Prostate gland (tissue), 2 donors: ENCODE data around the gene TFEB. TPM values are rescaled to one million over a fixed set of nuclear protein-coding genes. Genes with fewer than 3 reads are reported as not detected.

Experiments
- DNase-seq: peaks from one replicate; pipeline ENCODE4 v3.0.0-alpha.2; 2019; ENCODE audit warnings: low spot score
- H3K27ac ChIP-seq, 2 donors: fragments of 200-600 bp; sonication (generic); 2 replicates each; pipeline ENCODE4 v1.5.1; 2017 to 2019
- H3K27me3 ChIP-seq: fragments of 200-600 bp; sonication (generic); replicated peaks from 2 replicates; pipeline ENCODE4 v1.5.1; 2019; ENCODE audit not compliant: insufficient read depth
- H3K36me3 ChIP-seq, 2 donors: fragments of 200-600 bp; sonication (generic); 1 replicate in 1 of 2; 2 replicates in 1 of 2; pipeline versions ENCODE4 v1.5.1 to v1.8.1; 2017 to 2019
- H3K4me1 ChIP-seq: fragments of 200-600 bp; sonication (generic); replicated peaks from 2 replicates; pipeline ENCODE4 v1.5.1; 2019
- H3K4me3 ChIP-seq, 2 donors: fragments of 200-600 bp; sonication (generic); 2 replicates each; pipeline ENCODE4 v1.5.1; 2017 to 2019
- H3K9me3 ChIP-seq: fragments of 200-600 bp; sonication (generic); 2 replicates; pipeline ENCODE4 v1.5.1; 2017
- POLR2A ChIP-seq: fragments of 450-650 bp; IDR thresholded peaks from one replicate; pipeline ENCODE4 v1.6.1; 2016; ENCODE audit warnings: antibody characterized with exemption, mild to moderate bottlenecking
- POLR2AphosphoS5 ChIP-seq: sonication (generic); formaldehyde crosslinking; IDR thresholded peaks from one replicate; pipeline ENCODE4 v1.6.1; 2017; ENCODE audit warnings: antibody characterized with exemption
- whole genome bisulfite sequencing: methylation state at CpG from one replicate; pipeline ENCODE4 v1.1.5; 2018; 5-methylcytosine and 5-hydroxymethylcytosine counted together
- intact Hi-C: fragments of 100-400 bp; cut with DNase I; formaldehyde crosslinking; loops from one replicate; pipeline ENCODE4 v1.14.2; 2022
- total RNA-seq, 2 donors: library from RNA; depleted of rRNA; stranded (reverse); fragments of >200 nt; gene quantifications; one replicate each; pipeline ENCODE4 v1.1.0, GENCODE V29; 2016
- TF ChIP-seq, protein P1 (sequence below), 4 experiments: fragments of 200-600 bp in 2 of 4; fragments of 450-650 bp in 2 of 4; sonication (generic) in 2 of 4; IDR thresholded peaks; 1 replicate in 3 of 4; 2 replicates in 1 of 4; pipeline ENCODE4 v1.5.1; 2016 to 2019; ENCODE audit warnings: antibody characterized with exemption in 4 of 4, mild to moderate bottlenecking in 2 of 4, moderate library complexity in 2 of 4

TFEB gene
- total RNA-seq, 2 donors from 2014 or later = 28.4 to 31.2 TPM

DNA sequence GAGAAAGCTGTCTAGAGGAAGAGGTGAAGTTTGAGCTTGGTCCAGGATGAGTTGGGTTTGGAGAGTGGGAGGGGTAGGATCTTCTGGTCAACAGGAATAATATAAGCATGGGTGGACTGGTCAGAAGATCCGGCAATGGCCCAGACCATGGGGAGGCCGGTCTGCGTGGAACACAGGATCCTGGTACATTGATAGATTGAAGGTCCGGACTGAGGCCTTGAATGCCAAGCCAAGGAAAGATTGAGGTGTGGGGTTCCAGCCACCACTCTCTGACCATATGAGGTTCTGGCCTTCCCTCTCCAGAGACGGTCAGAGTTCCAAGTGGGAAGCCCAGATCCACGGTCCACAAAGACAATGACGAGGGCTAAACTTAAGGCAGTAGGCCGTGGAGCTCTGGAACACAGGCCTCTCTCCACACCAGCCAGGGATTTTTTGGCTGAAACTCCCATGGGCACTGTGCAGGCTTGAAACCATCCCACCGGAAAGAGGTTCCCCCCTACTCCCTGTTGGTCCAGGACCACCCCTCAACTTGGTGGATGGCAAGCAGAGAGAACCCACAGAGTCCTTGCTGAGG lies 94.0 kb downstream of the TFEB start:
- DNase-seq = no peak
- H3K27ac ChIP-seq = no peak overlapping the region
- WGBS = 83% methylated on average over 9 of the region's 9 CpGs
- no peaks in the 10 kb centered on the region for H3K36me3 ChIP-seq
- peaks cover 4% of the 10 kb centered on the region for H3K4me1 ChIP-seq
- H3K27me3 ChIP-seq = no peaks in the 10 kb centered on the region
- H3K9me3 ChIP-seq = no peaks in the 10 kb centered on the region
- no peak overlapping the region for H3K4me3 ChIP-seq
- no peak for TF ChIP-seq POLR2A
- intact Hi-C loops = no loop called here

DNA sequence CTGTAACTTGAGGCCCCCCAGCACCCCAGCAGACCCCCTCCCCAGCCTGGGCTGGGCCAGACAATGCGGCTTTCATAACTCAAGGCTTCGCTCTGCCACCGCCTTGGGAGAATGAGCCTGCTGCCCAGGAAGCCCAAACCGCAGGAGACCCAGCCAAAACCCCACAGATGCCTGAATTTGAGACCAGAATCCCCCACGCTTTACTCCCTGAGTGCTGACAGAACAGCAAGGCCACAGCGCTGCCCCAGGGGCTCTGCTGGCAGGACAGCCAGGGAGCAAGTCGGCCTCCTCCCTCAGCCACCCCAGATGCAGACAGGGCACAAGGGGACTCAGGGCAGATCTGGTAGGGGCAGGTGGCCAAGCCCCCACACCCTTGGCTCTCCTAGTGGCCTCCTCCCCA lies 95.0 kb downstream of the TFEB start:
- H3K27ac ChIP-seq = no peak overlapping the region
- TF ChIP-seq POLR2A (no peak), POLR2AphosphoS5 (no peak)
- TF ChIP-seq, protein P1, sequence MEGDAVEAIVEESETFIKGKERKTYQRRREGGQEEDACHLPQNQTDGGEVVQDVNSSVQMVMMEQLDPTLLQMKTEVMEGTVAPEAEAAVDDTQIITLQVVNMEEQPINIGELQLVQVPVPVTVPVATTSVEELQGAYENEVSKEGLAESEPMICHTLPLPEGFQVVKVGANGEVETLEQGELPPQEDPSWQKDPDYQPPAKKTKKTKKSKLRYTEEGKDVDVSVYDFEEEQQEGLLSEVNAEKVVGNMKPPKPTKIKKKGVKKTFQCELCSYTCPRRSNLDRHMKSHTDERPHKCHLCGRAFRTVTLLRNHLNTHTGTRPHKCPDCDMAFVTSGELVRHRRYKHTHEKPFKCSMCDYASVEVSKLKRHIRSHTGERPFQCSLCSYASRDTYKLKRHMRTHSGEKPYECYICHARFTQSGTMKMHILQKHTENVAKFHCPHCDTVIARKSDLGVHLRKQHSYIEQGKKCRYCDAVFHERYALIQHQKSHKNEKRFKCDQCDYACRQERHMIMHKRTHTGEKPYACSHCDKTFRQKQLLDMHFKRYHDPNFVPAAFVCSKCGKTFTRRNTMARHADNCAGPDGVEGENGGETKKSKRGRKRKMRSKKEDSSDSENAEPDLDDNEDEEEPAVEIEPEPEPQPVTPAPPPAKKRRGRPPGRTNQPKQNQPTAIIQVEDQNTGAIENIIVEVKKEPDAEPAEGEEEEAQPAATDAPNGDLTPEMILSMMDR (IDR thresholded peaks at IDR 0.05) = no peak
- no peaks in the 10 kb centered on the region for H3K36me3 ChIP-seq
- WGBS = 81% methylated on average over 7 of the region's 7 CpGs
- H3K4me1 ChIP-seq = peaks cover 4% of the 10 kb centered on the region
- intact Hi-C loops = no loop called here
- no peak overlapping the region for H3K4me3 ChIP-seq
- no peaks in the 10 kb centered on the region for H3K27me3 ChIP-seq
- DNase-seq = no peak
- no peaks in the 10 kb centered on the region for H3K9me3 ChIP-seq

DNA sequence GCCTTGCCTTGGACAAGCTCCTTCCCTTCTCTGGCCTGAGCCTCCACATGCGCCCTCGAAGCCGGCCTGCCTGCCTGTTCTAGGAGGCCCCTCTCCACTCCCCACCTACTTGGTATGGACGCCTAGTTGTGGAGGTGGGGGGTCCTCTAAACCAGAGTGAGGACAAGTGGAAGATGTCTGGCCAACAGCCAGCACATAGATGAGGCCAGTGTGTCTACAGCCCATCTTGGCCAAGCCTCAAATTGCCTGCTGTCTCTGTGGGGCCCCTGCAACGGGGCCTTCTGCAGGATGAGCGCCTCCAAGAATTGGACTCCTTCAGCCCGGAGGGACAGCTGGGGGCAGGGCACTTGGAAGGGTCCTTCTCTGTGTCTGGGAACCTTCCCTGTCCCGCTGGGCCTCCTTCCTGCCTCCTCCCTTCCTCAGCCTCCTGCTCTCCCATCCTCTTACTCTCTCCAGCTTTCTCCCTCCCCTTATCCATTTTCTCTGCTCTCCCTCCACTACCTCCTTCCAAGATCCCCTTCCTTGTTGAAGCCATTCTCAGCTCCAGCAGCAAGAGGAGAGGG lies 95.5 kb downstream of the TFEB start:
- 78% methylated on average over 8 of the region's 8 CpGs for WGBS
- TF ChIP-seq POLR2A = no peak
- no peak for TF ChIP-seq POLR2AphosphoS5
- TF ChIP-seq, protein P1 (IDR thresholded peaks at IDR 0.05) = no peak
- peaks cover 4% of the 10 kb centered on the region for H3K4me1 ChIP-seq
- H3K27ac ChIP-seq = no peak overlapping the region
- intact Hi-C loops = no loop called here
- no peaks in the 10 kb centered on the region for H3K27me3 ChIP-seq
- H3K36me3 ChIP-seq = no peaks in the 10 kb centered on the region
- H3K9me3 ChIP-seq = no peaks in the 10 kb centered on the region
- no peak overlapping the region for H3K4me3 ChIP-seq
- no peak for DNase-seq

DNA sequence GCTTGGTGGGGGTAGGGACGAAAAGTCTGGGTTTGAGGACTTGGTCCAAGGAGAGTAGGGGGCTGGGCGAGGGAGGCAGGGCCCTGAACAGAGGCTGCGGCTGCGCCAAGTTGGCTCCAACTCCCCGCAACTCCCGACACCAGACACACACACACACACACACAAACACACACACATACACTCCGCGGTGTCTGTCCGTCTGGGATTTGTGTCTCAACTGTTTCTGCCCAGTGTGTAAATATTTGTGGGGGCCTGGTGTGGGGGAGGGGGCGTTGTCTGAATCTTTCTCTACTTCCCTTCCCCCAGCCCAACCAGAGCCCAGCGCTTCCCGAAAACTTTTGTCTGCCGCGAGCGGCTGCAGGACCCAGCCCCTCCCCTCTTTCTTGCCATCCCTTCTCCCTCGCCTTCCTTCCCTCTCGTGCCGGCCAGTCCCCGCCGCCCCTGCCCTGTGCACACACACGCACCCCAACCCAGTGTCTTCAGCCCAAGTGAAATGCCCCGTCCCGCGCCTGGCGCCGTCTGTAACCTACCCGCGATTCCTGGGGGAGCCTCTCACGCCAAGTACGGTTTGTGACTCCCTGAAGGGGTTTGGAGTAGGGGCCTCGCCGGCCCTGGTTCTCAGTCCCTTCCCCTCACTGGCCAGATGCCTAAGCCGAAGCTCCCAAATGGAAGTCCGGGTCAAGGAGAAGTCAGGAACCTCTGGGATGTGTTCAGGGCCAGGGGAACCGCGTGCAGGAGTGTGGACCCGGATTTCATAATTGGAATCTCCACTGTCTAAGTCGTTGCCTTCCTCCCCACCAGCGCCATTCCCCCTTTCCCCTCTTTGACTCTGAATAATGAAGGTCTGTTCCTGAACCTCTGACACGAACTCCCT lies 96.2 kb downstream of the TFEB start:
- Histone ChIP-seq H3K4me1 (peaks cover 4% of the 10 kb centered on the region), H3K4me3 (peak overlapping the region; percentile 36 to 47), H3K36me3 (no peaks in the 10 kb centered on the region), H3K27me3 (no peaks in the 10 kb centered on the region), H3K27ac (peak overlapping the region; percentile 17 to 53), H3K9me3 (no peaks in the 10 kb centered on the region)
- TF ChIP-seq, protein P1 (IDR thresholded peaks at IDR 0.05) = no peak
- no peak for TF ChIP-seq POLR2A
- no peak for TF ChIP-seq POLR2AphosphoS5
- WGBS = 32% methylated on average over 40 of the region's 40 CpGs
- peak; percentile 36 for DNase-seq
- intact Hi-C loops = no loop called here

DNA sequence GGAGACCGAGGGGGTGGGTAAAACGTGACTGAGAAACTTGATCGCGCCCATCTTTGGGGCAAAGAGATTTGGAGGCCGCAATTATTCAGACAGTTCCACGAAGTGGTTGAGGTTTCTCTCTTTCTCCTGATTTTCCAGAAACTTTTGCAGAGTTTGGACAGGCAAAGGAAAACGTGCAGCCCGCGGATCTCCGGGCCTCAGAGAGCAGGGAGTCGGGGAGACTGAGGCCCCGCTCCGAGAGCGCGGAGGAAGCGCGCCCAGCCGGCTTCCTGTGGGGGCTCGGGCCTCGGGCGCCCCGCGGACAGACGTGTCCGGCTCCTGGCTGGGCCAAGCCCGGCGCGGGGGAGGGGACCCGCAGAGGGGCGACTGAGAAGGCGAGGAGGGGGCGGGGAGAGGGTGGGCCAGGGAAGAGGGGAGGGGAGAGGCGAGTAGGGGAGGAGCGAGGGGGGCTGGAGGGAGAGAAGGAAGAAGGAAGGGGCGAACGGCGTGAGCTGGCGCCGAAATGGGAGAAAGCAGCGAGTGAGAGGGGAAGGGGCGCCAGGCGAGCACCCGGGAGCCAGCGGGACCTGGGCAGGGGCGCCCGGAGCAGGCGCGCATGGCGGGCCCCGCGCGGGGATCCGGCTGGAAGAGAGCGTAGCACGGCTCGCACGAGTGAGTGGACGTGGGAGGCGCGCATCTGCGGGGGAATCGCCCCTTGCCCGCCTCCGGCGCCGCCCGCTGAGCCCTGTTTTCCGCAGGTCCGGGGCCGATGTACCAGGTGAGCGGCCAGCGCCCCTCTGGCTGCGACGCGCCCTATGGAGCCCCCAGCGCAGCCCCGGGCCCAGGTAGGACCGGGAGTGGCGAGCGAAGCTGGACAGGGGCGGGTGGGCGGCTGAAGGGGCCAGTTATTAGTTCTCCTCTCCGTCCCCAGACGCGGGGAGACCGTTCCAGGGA lies 97.1 kb downstream of the TFEB start, which contains the start of gene MDFI:
Gene MDFI (plus strand): TSS at position 467 of the 933 bp plus-strand sequence. CDS start 282 bp downstream, at position 749.
- DNase-seq = no peak
- TF ChIP-seq POLR2AphosphoS5 (no peak), POLR2A (peak; percentile 8)
- TF ChIP-seq, protein P1 (IDR thresholded peaks at IDR 0.05) = no peak
- Histone ChIP-seq H3K27me3 (no peaks in the 10 kb centered on the region), H3K27ac (peak within 1 kb of the TSS; percentile 17 to 58), H3K4me1 (peaks cover 4% of the 10 kb centered on the region), H3K36me3 (no peaks in the 10 kb centered on the region), H3K4me3 (peak within 1 kb of the TSS; percentile 36 to 47), H3K9me3 (no peaks in the 10 kb centered on the region)
- intact Hi-C loops = no loop called here
- WGBS = 2% methylated on average over 72 of the region's 86 CpGs
